ENCODE results near the gene RASGRP1.

- TF ChIP-seq POLR2A (IDR thresholded peaks at IDR 0.05) (no peak), CTCF (IDR thresholded peaks at IDR 0.05 in 8 of 11, conservative IDR thresholded peaks at IDR 0.05 in 3 of 11) (no peak), POLR2AphosphoS5 (IDR thresholded peaks at IDR 0.05) (no peak)
Observed at GRCh38 chr15:38554354-38554753, 10.3 kb downstream of the RASGRP1 start.
